AG04449 (cell line): ENCODE data around the gene ST6GAL1.
"Not testable (repeated sequence)": the region's sequence is repeated elsewhere in the genome, so short reads cannot be mapped to it uniquely, and the experiment has no call there.

Experiments
- CTCF ChIA-PET: fragments of 350-600 bp; formaldehyde crosslinking; extraction: SDS; loops from one replicate; lab custom pipeline; 2021; ENCODE audit warnings: antibody characterized with exemption; lab: Yijun Ruan, JAX
- POLR2A ChIA-PET: fragments of 400-600, 350-600 bp; formaldehyde crosslinking; extraction: SDS; loops from one replicate; lab custom pipeline; 2020; ENCODE audit warnings: antibody characterized with exemption, inconsistent platforms; lab: Yijun Ruan, JAX
- DNase-seq: peaks from one replicate; pipeline ENCODE4 v3.0.0-alpha.2; 2010; ENCODE audit warnings: low read depth, low spot score
- H3K4me3 ChIP-seq: 2 replicates; pipeline ENCODE4 v1.5.1; 2011; ENCODE audit warnings: low read depth, mild to moderate bottlenecking, control low read depth, low read length
- CTCF ChIP-seq: IDR thresholded peaks from one replicate; pipeline ENCODE4 v1.5.1; 2011; ENCODE audit warnings: mild to moderate bottlenecking, moderate library complexity, low read length, control low read depth, inconsistent platforms; ENCODE audit not compliant: insufficient read depth; ENCODE audit errors: missing control alignments

Gene ST6GAL1

GRCh38 chr3:186989429-186989828 lies 59.1 kb downstream of the ST6GAL1 start:
- DNase-seq = no peak
- H3K4me3 ChIP-seq = no peak overlapping the region
- ChIA-PET CTCF (interaction anchor here (1.5 kb wide), 1 partner anchor 151 kb away, joined by 3 read pairs; the partner anchor contains the start of gene RPL39L), POLR2A (no interaction called here)
- no peak for TF ChIP-seq CTCF

GRCh38 chr3:186990277-186990676 lies 60.0 kb downstream of the ST6GAL1 start:
- CTCF ChIA-PET = interaction anchor here (1.1 to 1.5 kb wide), 2 partner anchors 9 to 150 kb away, joined by 3 to 4 read pairs; partner anchors contain the start of gene RPL39L
- no peak for DNase-seq
- H3K4me3 ChIP-seq = no peak overlapping the region
- no peak for TF ChIP-seq CTCF
- POLR2A ChIA-PET = no interaction called here

GRCh38 chr3:186990878-186991308 lies 60.6 kb downstream of the ST6GAL1 start:
- ChIA-PET CTCF (interaction anchor here (1.1 kb wide), 1 partner anchor 9 kb away, joined by 4 read pairs; no protein-coding TSS in a partner anchor), POLR2A (no interaction called here)
- H3K4me3 ChIP-seq = no peak overlapping the region

GRCh38 chr3:186991470-186991869 lies 61.1 kb downstream of the ST6GAL1 start:
- ChIA-PET POLR2A (no interaction called here), CTCF (no interaction called here)
- no peak overlapping the region for H3K4me3 ChIP-seq
- no peak for DNase-seq
- TF ChIP-seq CTCF = no peak

More at GRCh38 chr3:186990878-186991308, 60.6 kb downstream of the ST6GAL1 start:
- no peak for TF ChIP-seq CTCF
- no peak for DNase-seq

DNA sequence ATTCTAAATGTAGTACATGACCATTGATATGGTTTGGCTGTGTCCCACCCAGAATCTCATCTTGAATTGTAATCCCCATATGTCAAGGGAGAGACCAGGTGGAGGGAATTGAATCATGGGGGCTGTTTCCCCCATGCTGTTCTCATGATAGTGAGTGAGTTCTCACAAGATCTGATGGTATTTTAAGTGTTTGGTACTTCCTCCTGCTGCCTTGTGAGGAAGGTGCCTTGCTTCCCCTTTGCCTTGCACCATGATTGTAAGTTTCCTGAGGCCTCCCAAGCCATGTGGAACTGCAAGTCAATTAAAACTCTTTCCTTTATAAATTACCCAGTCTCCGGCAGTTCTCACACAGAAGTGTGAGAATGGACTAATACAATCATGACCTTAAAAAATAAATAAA lies 61.8 kb downstream of the ST6GAL1 start:
- CTCF ChIA-PET, H3K4me3 ChIP-seq, DNase-seq, POLR2A ChIA-PET: not testable (repeated sequence)

- ChIA-PET CTCF (no interaction called here), POLR2A (no interaction called here)
- DNase-seq = no peak
- no peak overlapping the region for H3K4me3 ChIP-seq
- TF ChIP-seq CTCF = no peak
Measured at GRCh38 chr3:186993210-186993782, 63.0 kb downstream of the ST6GAL1 start.
